Stimulated activated CD8-positive, alpha-beta memory T cell treated with anti-CD3 and anti-CD28 coated beads, Interleukin-12 subunit alpha, Interleukin-12 subunit beta, amount 100 ng/mL, for 1 hour (primary cell): Measurements from ENCODE around the gene SPG21.

Experiments used
- DNase-seq: peaks from one replicate; pipeline ENCODE4 v3.0.0-alpha.2; 2020; ENCODE audit warnings: low read depth

The SPG21 gene

DNA sequence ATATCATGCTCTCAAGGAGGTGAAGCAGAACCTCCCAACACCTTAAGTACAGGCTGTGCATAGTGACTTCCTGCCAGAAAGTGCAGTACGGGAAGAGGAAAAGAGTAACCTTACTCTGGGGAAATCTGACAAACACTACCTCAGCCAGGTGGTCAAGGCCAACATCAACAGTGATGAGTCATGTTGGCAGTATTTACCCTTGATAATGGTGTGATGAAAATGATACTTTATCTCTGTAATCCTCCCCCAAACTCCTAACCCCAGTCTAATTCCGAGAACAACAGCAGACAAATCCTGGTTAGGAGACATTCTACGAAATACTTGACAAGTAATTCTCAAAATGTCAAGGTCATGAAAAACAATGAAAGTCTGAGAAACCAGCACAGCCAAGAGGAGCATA is 51.5 kb downstream of the SPG21 start:
- DNase-seq, result no peak

- DNase-seq, result no peak
These were observed 55.7 kb downstream of the SPG21 start for GRCh38 chr15:64934023-64934422.

GRCh38 chr15:64931381-64931780 is 58.3 kb downstream of the SPG21 start:
- no peak for DNase-seq

- DNase-seq, result no peak
These were observed 58.8 kb downstream of the SPG21 start for GRCh38 chr15:64930778-64931371.

GRCh38 chr15:64930019-64930652 is 59.6 kb downstream of the SPG21 start:
- no peak for DNase-seq

GRCh38 chr15:64928626-64929220 is 61.0 kb downstream of the SPG21 start:
- no peak for DNase-seq

DNA sequence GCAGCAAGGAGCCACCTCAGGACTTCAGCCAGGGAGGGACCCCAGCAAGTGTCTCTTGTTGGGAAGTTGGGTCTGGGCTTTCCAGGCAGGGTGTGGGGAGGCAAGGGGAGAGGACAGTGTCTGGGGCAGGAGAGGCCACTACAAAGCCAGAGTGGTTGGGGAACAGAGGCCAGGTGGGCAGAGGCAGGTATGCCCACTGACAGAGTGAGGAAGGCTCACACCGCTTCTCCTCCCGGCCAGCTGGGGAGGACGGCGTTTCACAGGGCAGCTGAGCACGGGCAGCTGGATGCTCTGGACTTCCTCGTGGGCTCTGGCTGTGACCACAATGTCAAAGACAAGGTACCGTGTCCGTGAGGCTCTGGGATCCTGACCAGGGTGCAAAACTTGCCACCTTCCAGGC is 63.1 kb downstream of the SPG21 start:
- DNase-seq, result no peak

GRCh38 chr15:64925335-64926330 is 64.1 kb downstream of the SPG21 start:
- DNase-seq, result no peak

- DNase-seq, result no peak
These were observed 66.2 kb downstream of the SPG21 start for GRCh38 chr15:64923546-64923945.

DNA sequence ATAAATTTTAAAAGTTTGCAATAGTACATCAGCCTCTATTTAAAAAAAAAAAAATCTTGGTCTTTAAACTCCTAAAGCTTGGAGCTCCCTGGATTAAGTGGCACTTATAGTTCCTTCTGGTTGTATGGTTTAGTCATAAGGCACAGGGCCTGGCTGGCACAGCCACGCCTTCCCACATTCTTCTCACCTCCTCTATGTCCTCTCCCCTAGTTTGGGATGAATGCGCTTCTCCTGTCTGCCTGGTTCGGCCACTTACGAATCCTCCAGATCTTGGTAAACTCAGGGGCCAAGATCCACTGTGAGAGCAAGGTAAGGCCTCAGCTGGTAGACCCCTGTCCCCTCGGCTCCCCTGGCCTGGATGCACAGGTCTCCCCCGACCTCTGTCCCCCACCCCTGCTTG is 68.0 kb downstream of the SPG21 start:
- no peak for DNase-seq

DNA sequence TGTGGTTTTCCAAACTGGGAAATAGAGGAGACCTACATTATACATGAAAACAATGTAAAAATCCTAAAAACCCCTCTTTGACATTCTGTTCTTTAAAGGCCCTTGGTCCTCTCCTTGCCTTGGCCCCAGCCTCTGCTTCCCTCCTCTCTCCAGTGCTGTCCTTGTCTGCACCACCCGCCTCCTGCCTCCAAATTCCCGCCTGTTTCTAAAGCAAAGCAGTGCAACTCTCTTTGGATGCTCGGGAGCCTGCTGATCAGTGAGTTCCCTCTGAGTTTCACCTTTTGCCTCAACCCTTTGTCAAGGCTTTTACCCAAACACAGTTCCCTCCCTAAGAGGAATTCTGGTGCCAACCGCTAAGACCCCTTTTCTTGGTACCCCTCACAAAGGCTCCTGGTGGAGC is 70.0 kb downstream of the SPG21 start:
- DNase-seq, result no peak

GRCh38 chr15:64917211-64917610 is 72.5 kb downstream of the SPG21 start:
- DNase-seq, result no peak

- no peak for DNase-seq
These were observed 73.3 kb downstream of the SPG21 start for GRCh38 chr15:64916365-64916764.

GRCh38 chr15:64915518-64916227 is 74.0 kb downstream of the SPG21 start:
- no peak for DNase-seq
